HepG2 (cell line): ENCODE measurements around the gene PBLD. TPM values are rescaled to one million over a fixed set of nuclear protein-coding genes. Genes with fewer than 3 reads are reported as not detected.
"Not testable (repeated sequence)": the region's sequence is repeated elsewhere in the genome, so short reads cannot be mapped to it uniquely, and the experiment has no call there.

Source experiments
- ATAC-seq: fragments of 200-7000 bp; cut with Tn5 transposase; 3 replicates; pipeline ENCODE4 v1.9.1; 2020; ENCODE audit warnings: mild to moderate bottlenecking, moderate library complexity
- BruUV-seq: library from RNA; stranded (reverse); fragments of 400-500 nt; replicated peaks from 2 replicates; lab custom pipeline; 2021; lab: Mats Ljungman, UMichigan
- CTCF ChIA-PET: fragments of 300-600 bp; formaldehyde crosslinking; extraction: SDS; loops from one replicate; lab custom pipeline; 2021; ENCODE audit warnings: low total read pairs, inconsistent platforms, low intra/inter-chr PET ratio; lab: Yijun Ruan, JAX
- POLR2A ChIA-PET: fragments of 350-600 bp; sonication (Branson Sonifier 250); formaldehyde crosslinking; loops from one replicate; lab custom pipeline; 2020; ENCODE audit warnings: antibody characterized with exemption, inconsistent platforms; lab: Yijun Ruan, JAX
- DNase-seq: peaks from one replicate; pipeline ENCODE4 v3.0.0-alpha.2; 2015; ENCODE audit warnings: low spot score
- FAIRE-seq: peaks from 3 replicates; lab custom pipeline; 2011; peaks lifted over from hg19 to GRCh38; lab: Jason Lieb, UNC
- H2AFZ ChIP-seq: one replicate; pipeline ENCODE4 v1.6.1; 2011; ENCODE audit warnings: low read length, inconsistent platforms
- H3K27ac ChIP-seq: fragments of 300-600 bp; 3 replicates; pipeline ENCODE4 v1.8.0; 2011; ENCODE audit warnings: mixed run types, mild to moderate bottlenecking, mixed read lengths, low read length, inconsistent platforms; ENCODE audit not compliant: insufficient read depth; ENCODE audit errors: extremely low read length
- H3K27me3 ChIP-seq, 2 experiments: fragments of 200-600 bp in 1 of 2; 2 replicates in 1 of 2; 3 replicates in 1 of 2; pipeline versions ENCODE4 v1.6.0 to v1.8.0; 2011; ENCODE audit warnings: low read length in 2 of 2, mild to moderate bottlenecking in 2 of 2, moderate library complexity in 2 of 2, inconsistent platforms in 1 of 2; ENCODE audit not compliant: insufficient read depth in 2 of 2, control insufficient read depth in 1 of 2
- H3K36me3 ChIP-seq, 2 experiments: fragments of 200-600 bp in 1 of 2; replicated peaks in 1 of 2; 2 replicates in 1 of 2; 3 replicates in 1 of 2; pipeline versions ENCODE4 v1.5.1 to v1.8.0; 2011; ENCODE audit warnings: low read length in 2 of 2, inconsistent platforms in 1 of 2; ENCODE audit not compliant: insufficient read depth in 2 of 2, control insufficient read depth in 1 of 2
- H3K4me1 ChIP-seq: 2 replicates; pipeline ENCODE4 v1.5.1; 2012; ENCODE audit warnings: low read length, inconsistent platforms; ENCODE audit not compliant: insufficient read depth
- H3K4me2 ChIP-seq: 2 replicates; pipeline ENCODE4 v1.6.0; 2011; ENCODE audit warnings: low read depth, low read length, inconsistent platforms
- H3K4me3 ChIP-seq, 3 experiments: fragments of 200-600 bp in 1 of 3; sonication (generic), shearing (Covaris generic) in 1 of 3; replicated peaks in 1 of 3; 2 replicates each; pipeline ENCODE4 v1.5.1; 2011 to 2016; ENCODE audit warnings: low read length in 3 of 3, inconsistent platforms in 2 of 3, low read depth in 2 of 3, mild to moderate bottlenecking in 2 of 3, control low read depth in 1 of 3, mixed read lengths in 1 of 3; ENCODE audit not compliant: insufficient read depth in 1 of 3
- H3K79me2 ChIP-seq: one replicate; pipeline ENCODE4 v1.6.1; 2011; ENCODE audit warnings: low read length, inconsistent platforms; ENCODE audit not compliant: insufficient read depth
- H3K9ac ChIP-seq: 2 replicates; pipeline ENCODE4 v1.6.0; 2011; ENCODE audit warnings: mild to moderate bottlenecking, low read depth, low read length, inconsistent platforms; ENCODE audit not compliant: insufficient read depth
- H3K9me3 ChIP-seq: 2 replicates; pipeline ENCODE4 v1.5.1; 2012; ENCODE audit warnings: mild to moderate bottlenecking, low read length
- H4K20me1 ChIP-seq: 2 replicates; pipeline ENCODE4 v1.6.0; 2011; ENCODE audit warnings: inconsistent platforms, mild to moderate bottlenecking, low read length, moderate library complexity; ENCODE audit not compliant: insufficient read depth
- CHCHD3 ChIP-seq: sonication (generic); formaldehyde crosslinking; IDR thresholded peaks from 2 replicates; pipeline ENCODE4 v1.8.0; 2022; ENCODE audit warnings: mild to moderate bottlenecking, missing genetic modification reagents, moderate library complexity
- EED ChIP-seq: sonication (generic); formaldehyde crosslinking; IDR thresholded peaks from 2 replicates; pipeline ENCODE4 v1.5.0; 2020; ENCODE audit warnings: mild to moderate bottlenecking, missing genetic modification reagents
- MLX ChIP-seq: IDR thresholded peaks from 2 replicates; pipeline ENCODE4 v1.6.1; 2016
- PRDM15 ChIP-seq: sonication (generic); formaldehyde crosslinking; IDR thresholded peaks from 2 replicates; pipeline ENCODE4 v1.4.0; 2020; ENCODE audit warnings: missing genetic modification reagents
- STAG1 ChIP-seq: sonication (generic); formaldehyde crosslinking; IDR thresholded peaks from 2 replicates; pipeline ENCODE4 v1.4.0; 2020; ENCODE audit warnings: missing genetic modification reagents
- ZFP1 ChIP-seq: IDR thresholded peaks from 2 replicates; pipeline ENCODE4 v1.6.1; 2016
- ZNF569 ChIP-seq: sonication (generic); formaldehyde crosslinking; IDR thresholded peaks from 2 replicates; pipeline ENCODE4 v1.5.0; 2020; ENCODE audit warnings: mild to moderate bottlenecking, missing genetic modification reagents, moderate library complexity, borderline replicate concordance
- ZSCAN30 ChIP-seq: sonication (generic); formaldehyde crosslinking; IDR thresholded peaks from 2 replicates; pipeline ENCODE4 v1.5.0; 2020; ENCODE audit warnings: mild to moderate bottlenecking, missing genetic modification reagents
- WGBS: methylation state at CpG from one replicate; pipeline ENCODE4 v1.1.6; 2017; ENCODE audit warnings: low lambda C conversion rate; 5-methylcytosine and 5-hydroxymethylcytosine counted together
- in situ Hi-C: cut with HindIII; loops from 2 replicates; pipeline ENCODE4 v1.10.0; 2017; ENCODE audit warnings: low pct_unique_long_range_greater_than_20kb; ENCODE audit not compliant: extremely low pct_ligation_motif_present
- intact Hi-C: fragments of 100-400 bp; cut with micrococcal nuclease; formaldehyde crosslinking; loops from one replicate; pipeline ENCODE4 v1.10.0; 2022; ENCODE audit not compliant: unreplicated experiment
- polyA plus RNA-seq, 8 experiments: library from polyadenylated mRNA; depleted of rRNA in 3 of 8; stranded (reverse) in 7 of 8; unstranded in 1 of 8; fragments of >200 nt; fragmentation: Illumina TruSeq in 4 of 8; extraction: Trizol in 4 of 8; gene quantifications; 2 replicates each; pipeline versions ENCODE4 v1.2.1 to v1.2.3, GENCODE V29; 2011 to 2016; ENCODE audit warnings: low read depth in 4 of 8, missing spikeins in 1 of 8, mixed read lengths in 1 of 8; ENCODE audit not compliant: insufficient read depth in 1 of 8
- total RNA-seq, 5 experiments: library from RNA; depleted of rRNA; stranded (reverse); fragments of >200 nt; fragmentation: Illumina TruSeq; extraction: Trizol; gene quantifications; 2 replicates each; pipeline ENCODE4 v1.2.3, GENCODE V29; 2016; ENCODE audit warnings: low read depth in 1 of 5

PBLD gene
- total and polyA plus RNA-seq, 2 of the 13 experiments (the other 11 are each of a cell fraction or from before 2014, with no cell fraction given), result 0.42 to 3.1 TPM

- TF ChIP-seq MLX, result peak; percentile 31; the same call in 1 of the 2 replicates
- no peak for TF ChIP-seq EED (CRISPR knock-in tag)
- TF ChIP-seq ZNF569 (CRISPR knock-in tag), result no peak
- TF ChIP-seq PRDM15 (CRISPR knock-in tag), result no peak
- TF ChIP-seq CHCHD3 (CRISPR knock-in tag), result no peak
- TF ChIP-seq ZFP1 (CRISPR knock-in tag), result no peak
- TF ChIP-seq STAG1, result no peak
- no peak for TF ChIP-seq ZSCAN30
Measured at GRCh38 chr10:68327889-68328786, 4.6 kb downstream of the PBLD start (continued).

GRCh38 chr10:68324396-68324795 lies 8.3 kb downstream of the PBLD start:
- H3K27ac ChIP-seq, CTCF ChIA-PET, ATAC-seq, H3K79me2 ChIP-seq, POLR2A ChIA-PET, FAIRE-seq, DNase-seq, H3K4me2 ChIP-seq, H3K36me3 ChIP-seq, H4K20me1 ChIP-seq, H3K4me3 ChIP-seq, intact Hi-C loops, H3K9me3 ChIP-seq, H3K27me3 ChIP-seq, BruUV-seq, H2AFZ ChIP-seq, H3K9ac ChIP-seq: not testable (repeated sequence)
- 73% methylated on average over 4 of the region's 4 CpGs for WGBS
- in situ Hi-C loops, result loop anchor here (25.0 kb wide), 1 partner anchor 462 kb away; no protein-coding TSS in a partner anchor
- H3K4me1 ChIP-seq, result peaks cover 17% of the 10 kb centered on the region
